HS-5 (cell line): ENCODE data around the gene LRRC72.
"Not testable (repeated sequence)": the region's sequence is repeated elsewhere in the genome, so short reads cannot be mapped to it uniquely, and the experiment has no call there.

Experiments
- DNase-seq: peaks from one replicate; pipeline ENCODE4 v3.0.0-alpha.2; 2012; ENCODE audit warnings: low read depth

The LRRC72 gene

GRCh38 chr7:16526742-16527540 is at the start of gene LRRC72:
Gene LRRC72, plus strand, starts transcription at chr7:16526825. Its CDS starts 128 bp downstream, at chr7:16526953.
- no peak for DNase-seq

GRCh38 chr7:16479161-16479560 is 47.5 kb upstream of the LRRC72 start:
- no peak for DNase-seq

- no peak for DNase-seq
Observed at GRCh38 chr7:16479591-16479990, 47.0 kb upstream of the LRRC72 start.

- no peak for DNase-seq
Observed at GRCh38 chr7:16484453-16485158, 42.0 kb upstream of the LRRC72 start.

- no peak for DNase-seq
Observed at GRCh38 chr7:16491148-16491547, 35.5 kb upstream of the LRRC72 start.

- no peak for DNase-seq
Observed at GRCh38 chr7:16492513-16493062, 34.0 kb upstream of the LRRC72 start.

- no peak for DNase-seq
Observed at GRCh38 chr7:16493266-16493665, 33.4 kb upstream of the LRRC72 start.

- no peak for DNase-seq
Observed at GRCh38 chr7:16494551-16494950, 32.1 kb upstream of the LRRC72 start.

- no peak for DNase-seq
Observed at GRCh38 chr7:16494955-16495719, 31.5 kb upstream of the LRRC72 start.

GRCh38 chr7:16498122-16498521 is 28.5 kb upstream of the LRRC72 start:
- DNase-seq, result no peak

- DNase-seq, result no peak
Observed at GRCh38 chr7:16502303-16502702, 24.3 kb upstream of the LRRC72 start.

GRCh38 chr7:16504019-16504418 is 22.6 kb upstream of the LRRC72 start:
- DNase-seq, result no peak

- DNase-seq, result not testable (repeated sequence)
Observed at GRCh38 chr7:16506422-16506821, 20.2 kb upstream of the LRRC72 start.

- no peak for DNase-seq
Observed at GRCh38 chr7:16509829-16510228, 16.8 kb upstream of the LRRC72 start.

GRCh38 chr7:16511314-16511713 is 15.3 kb upstream of the LRRC72 start:
- no peak for DNase-seq

GRCh38 chr7:16512097-16512496 is 14.5 kb upstream of the LRRC72 start:
- DNase-seq, result no peak

GRCh38 chr7:16514271-16514670 is 12.4 kb upstream of the LRRC72 start:
- DNase-seq, result no peak

- DNase-seq, result no peak
Observed at GRCh38 chr7:16514729-16515128, 11.9 kb upstream of the LRRC72 start.

- DNase-seq, result no peak
Observed at GRCh38 chr7:16515785-16516685, 10.6 kb upstream of the LRRC72 start.

GRCh38 chr7:16519985-16520384 is 6.6 kb upstream of the LRRC72 start:
- not testable (repeated sequence) for DNase-seq

- no peak for DNase-seq
Observed at GRCh38 chr7:16524332-16524731, 2.3 kb upstream of the LRRC72 start.
